Measurements from ENCODE around the gene IQSEC1.

DNA sequence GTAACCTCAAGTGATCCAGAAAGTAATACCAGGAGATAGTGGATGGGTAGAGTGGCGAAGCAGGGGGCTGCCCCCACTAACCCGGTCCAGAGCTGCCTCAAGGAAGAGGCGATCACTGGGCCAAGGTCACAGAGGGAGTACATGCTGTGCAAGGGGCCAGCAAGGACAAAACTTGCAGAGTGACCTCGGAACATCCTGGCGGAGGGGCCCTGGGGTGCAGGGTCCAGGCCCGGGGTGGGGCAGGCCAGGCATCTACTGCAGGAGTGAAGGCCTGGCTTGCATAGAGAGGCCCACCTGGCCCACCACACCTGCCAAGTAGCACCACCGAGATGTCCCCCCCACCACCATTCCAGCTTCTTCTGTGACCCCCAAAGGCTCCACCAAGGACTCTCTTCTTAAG is 17.6 kb downstream of the IQSEC1 start:
- no peak for TF ChIP-seq KDM1A (IDR thresholded peaks at IDR 0.05; ENCODE audit: borderline replicate concordance)
- no peak for TF ChIP-seq TAF1 (IDR thresholded peaks at IDR 0.05; ENCODE audit: borderline replicate concordance, low read depth, low read length)
- TF ChIP-seq, protein P1, sequence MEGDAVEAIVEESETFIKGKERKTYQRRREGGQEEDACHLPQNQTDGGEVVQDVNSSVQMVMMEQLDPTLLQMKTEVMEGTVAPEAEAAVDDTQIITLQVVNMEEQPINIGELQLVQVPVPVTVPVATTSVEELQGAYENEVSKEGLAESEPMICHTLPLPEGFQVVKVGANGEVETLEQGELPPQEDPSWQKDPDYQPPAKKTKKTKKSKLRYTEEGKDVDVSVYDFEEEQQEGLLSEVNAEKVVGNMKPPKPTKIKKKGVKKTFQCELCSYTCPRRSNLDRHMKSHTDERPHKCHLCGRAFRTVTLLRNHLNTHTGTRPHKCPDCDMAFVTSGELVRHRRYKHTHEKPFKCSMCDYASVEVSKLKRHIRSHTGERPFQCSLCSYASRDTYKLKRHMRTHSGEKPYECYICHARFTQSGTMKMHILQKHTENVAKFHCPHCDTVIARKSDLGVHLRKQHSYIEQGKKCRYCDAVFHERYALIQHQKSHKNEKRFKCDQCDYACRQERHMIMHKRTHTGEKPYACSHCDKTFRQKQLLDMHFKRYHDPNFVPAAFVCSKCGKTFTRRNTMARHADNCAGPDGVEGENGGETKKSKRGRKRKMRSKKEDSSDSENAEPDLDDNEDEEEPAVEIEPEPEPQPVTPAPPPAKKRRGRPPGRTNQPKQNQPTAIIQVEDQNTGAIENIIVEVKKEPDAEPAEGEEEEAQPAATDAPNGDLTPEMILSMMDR (IDR thresholded peaks at IDR 0.05 in 2 of 3, conservative IDR thresholded peaks at IDR 0.05 in 1 of 3; ENCODE audit: control insufficient read depth in 2 of 3, extremely low read depth in 1 of 3, insufficient read depth in 1 of 3, low read depth in 3 of 3, low read length in 3 of 3) = no peak

Measured in GM12878 (cell line).